GM12873 (cell line): ENCODE data around the gene MMRN2.

Source experiments
- TF ChIP-seq, protein P1 (sequence below): IDR thresholded peaks from 2 replicates; pipeline ENCODE4 v1.5.1; 2012; ENCODE audit warnings: low read depth, mild to moderate bottlenecking, moderate library complexity, low read length, control low read depth; ENCODE audit not compliant: insufficient read depth; ENCODE audit errors: missing control alignments

MMRN2 gene

DNA sequence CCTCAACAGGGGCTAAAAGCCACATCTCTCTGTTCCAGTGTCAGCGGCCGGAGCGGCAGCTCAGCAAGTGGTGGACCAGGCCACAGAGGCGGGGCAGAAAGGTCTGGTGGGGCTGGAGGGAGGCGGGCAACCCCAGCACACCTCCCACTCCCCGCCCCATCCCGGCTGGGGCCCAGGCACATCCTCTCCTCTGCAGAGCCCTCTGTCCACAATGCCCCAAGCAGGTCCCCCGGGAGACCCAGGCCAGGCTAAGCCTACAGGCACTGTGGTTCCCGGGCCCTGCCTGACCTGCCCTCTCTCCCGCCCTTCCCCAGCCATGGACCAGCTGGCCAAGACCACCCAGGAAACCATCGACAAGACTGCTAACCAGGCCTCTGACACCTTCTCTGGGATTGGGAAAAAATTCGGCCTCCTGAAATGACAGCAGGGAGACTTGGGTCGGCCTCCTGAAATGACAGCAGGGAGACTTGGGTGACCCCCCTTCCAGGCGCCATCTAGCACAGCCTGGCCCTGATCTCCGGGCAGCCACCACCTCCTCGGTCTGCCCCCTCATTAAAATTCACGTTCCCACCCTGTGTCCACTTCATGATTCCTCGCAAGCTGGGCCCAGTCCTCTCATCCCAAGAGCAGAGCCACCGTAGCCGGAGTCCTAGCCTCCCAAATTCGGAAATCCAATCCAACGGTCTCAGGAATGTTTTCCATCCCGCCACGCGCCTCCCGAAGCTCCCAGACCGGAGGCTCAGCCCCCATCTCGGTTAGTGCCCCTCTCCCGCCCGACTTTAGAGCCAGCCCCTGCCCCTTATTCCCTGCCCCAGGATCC is 13.0 kb upstream of the MMRN2 start:
- TF ChIP-seq, protein P1, sequence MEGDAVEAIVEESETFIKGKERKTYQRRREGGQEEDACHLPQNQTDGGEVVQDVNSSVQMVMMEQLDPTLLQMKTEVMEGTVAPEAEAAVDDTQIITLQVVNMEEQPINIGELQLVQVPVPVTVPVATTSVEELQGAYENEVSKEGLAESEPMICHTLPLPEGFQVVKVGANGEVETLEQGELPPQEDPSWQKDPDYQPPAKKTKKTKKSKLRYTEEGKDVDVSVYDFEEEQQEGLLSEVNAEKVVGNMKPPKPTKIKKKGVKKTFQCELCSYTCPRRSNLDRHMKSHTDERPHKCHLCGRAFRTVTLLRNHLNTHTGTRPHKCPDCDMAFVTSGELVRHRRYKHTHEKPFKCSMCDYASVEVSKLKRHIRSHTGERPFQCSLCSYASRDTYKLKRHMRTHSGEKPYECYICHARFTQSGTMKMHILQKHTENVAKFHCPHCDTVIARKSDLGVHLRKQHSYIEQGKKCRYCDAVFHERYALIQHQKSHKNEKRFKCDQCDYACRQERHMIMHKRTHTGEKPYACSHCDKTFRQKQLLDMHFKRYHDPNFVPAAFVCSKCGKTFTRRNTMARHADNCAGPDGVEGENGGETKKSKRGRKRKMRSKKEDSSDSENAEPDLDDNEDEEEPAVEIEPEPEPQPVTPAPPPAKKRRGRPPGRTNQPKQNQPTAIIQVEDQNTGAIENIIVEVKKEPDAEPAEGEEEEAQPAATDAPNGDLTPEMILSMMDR, result no peak

GRCh38 chr10:86969421-86970041 is 12.1 kb upstream of the MMRN2 start:
- TF ChIP-seq, protein P1, result no peak

DNA sequence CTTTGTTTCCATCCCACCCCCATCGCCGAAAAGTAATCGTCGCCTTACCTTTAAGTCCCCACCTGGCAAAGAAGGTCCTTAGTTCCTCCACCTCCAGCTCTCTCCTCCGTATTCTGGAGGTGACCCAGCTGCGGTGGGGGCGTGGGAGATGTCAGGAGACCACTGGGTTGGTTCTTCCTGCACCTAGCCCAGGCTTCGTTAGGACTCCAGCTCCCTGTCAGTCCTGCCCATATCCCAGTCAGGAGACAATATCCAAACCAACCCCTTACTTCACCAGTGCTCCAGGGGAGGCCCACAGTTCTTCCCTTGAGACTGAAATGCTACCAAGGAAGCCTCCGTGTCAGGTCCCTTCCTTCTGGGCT is 11.6 kb upstream of the MMRN2 start:
- TF ChIP-seq, protein P1, result no peak

DNA sequence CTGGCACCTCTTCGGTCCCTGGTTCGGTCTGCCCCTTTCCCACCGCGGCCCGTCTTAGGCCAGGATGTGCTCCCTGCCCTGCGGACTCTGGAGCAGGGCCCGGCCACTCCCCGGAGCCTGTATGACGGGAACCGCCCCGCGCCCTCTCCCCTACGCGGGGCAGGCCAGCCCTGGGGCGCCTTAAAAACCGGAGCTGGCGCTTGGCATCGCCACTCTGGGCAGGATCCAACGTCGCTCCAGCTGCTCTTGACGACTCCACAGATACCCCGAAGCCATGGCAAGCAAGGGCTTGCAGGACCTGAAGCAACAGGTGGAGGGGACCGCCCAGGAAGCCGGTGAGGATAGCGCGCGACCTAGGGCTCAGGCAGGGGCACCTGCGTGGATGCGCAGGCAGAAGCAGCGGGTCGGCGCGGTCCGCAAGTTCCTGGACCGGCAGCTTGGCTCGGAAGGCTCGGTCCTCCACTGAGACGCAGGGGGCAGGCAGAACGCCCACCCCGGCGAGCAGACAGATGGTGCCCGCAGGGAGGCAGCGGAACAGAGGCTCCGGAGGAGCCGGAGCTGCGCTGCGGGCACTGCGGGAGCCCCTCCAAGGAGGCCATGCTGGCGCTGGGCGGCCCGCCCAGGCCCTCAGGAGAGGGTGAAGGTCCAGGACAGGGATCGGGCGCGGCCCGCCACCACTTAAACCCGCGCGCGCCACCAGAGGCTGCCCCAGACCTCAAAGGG is 11.0 kb upstream of the MMRN2 start, which contains the start of gene ADIRF:
ADIRF (plus strand) TSS at position 212 of the 723 bp plus-strand sequence; CDS start at position 275, 63 bp downstream.
- TF ChIP-seq, protein P1, result no peak

DNA sequence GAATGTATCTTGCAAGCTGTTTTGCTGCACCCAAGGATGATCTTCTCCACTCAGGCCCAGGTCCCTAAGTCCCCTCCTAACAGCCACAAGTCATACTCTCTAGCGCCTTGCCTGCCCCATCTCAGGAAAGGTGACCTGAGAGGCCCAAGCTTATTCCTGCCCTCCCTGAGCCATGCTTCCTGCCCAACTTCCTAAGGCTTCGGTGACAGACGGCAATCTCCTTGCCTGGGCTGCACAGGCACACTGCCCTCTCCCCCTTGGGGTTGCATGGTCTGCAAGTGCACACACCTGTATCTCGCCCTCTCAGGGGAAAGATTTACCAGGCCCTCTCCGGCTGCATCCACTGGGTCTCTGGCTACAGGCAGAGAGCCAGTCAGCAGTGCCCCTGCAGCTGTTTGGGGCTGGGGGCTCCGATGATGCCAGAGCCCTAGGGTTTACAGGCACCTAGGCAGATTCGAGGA is 10.1 kb upstream of the MMRN2 start:
- TF ChIP-seq, protein P1, result no peak

DNA sequence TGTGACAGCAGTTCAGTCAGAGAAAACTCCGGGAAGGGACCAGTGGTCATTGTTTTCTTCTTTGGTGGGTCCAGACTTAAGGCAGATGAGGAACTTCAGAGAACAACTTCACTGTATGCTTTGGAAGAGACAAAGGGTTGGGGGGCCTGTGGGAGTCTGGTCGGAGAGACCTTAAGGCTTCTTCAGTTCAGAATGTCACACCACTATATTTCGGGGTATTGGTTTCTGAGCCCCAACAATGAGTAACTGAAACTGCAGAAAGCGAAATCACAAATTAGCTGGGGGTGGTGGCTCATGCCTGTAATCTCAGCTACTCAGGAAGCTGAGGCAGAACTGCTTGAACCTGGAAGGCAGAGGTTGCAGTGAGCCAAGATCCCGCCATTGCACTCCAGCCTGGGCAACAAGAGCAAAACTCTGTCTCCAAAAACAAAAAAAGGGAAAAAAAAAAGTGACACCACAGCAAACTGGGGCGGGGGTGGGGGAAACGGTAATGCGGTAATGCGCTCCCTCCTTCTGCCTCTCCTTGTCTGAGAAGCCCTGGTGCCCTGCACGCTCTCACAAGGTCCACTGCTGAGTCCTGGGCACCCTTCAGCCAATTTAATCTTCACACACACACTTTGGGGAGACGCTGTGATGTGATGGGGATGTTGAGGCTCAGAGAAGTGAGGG is 8.7 kb upstream of the MMRN2 start:
- TF ChIP-seq, protein P1, result no peak
